OCI-LY3 (cell line): ENCODE data around the gene KCNH2.

Experiments
- EZH2phosphoT487 ChIP-seq: fragments of 200-600 bp; shearing (Covaris generic); IDR thresholded peaks from 2 replicates; pipeline ENCODE4 v1.6.1; 2018; ENCODE audit warnings: antibody characterized with exemption, mixed run types, low read depth
- TF ChIP-seq, protein P1 (sequence below): fragments of 200-600, 300-600 bp; sonication (generic); IDR thresholded peaks from 2 replicates; pipeline ENCODE4 v1.5.1; 2014; ENCODE audit warnings: antibody characterized with exemption, low read length, low read depth

GRCh38 chr7:150958062-150958552 lies 20.0 kb downstream of the KCNH2 start:
- TF ChIP-seq, protein P1, sequence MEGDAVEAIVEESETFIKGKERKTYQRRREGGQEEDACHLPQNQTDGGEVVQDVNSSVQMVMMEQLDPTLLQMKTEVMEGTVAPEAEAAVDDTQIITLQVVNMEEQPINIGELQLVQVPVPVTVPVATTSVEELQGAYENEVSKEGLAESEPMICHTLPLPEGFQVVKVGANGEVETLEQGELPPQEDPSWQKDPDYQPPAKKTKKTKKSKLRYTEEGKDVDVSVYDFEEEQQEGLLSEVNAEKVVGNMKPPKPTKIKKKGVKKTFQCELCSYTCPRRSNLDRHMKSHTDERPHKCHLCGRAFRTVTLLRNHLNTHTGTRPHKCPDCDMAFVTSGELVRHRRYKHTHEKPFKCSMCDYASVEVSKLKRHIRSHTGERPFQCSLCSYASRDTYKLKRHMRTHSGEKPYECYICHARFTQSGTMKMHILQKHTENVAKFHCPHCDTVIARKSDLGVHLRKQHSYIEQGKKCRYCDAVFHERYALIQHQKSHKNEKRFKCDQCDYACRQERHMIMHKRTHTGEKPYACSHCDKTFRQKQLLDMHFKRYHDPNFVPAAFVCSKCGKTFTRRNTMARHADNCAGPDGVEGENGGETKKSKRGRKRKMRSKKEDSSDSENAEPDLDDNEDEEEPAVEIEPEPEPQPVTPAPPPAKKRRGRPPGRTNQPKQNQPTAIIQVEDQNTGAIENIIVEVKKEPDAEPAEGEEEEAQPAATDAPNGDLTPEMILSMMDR = no peak
- TF ChIP-seq EZH2phosphoT487 = no peak
